GM21367 (cell line): ENCODE results near the gene FBLN1.
"Not testable (repeated sequence)": the region's sequence is repeated elsewhere in the genome, so short reads cannot be mapped to it uniquely, and the experiment has no call there.

ENCODE experiments used
- ATAC-seq: cut with Tn5 transposase; IDR thresholded peaks from one replicate; pipeline ENCODE4 v1.9.1; 2021; ENCODE audit not compliant: unreplicated experiment

FBLN1 gene

GRCh38 chr22:45476814-45477213, 25.9 kb upstream of the FBLN1 start:
- no peak for ATAC-seq

DNA sequence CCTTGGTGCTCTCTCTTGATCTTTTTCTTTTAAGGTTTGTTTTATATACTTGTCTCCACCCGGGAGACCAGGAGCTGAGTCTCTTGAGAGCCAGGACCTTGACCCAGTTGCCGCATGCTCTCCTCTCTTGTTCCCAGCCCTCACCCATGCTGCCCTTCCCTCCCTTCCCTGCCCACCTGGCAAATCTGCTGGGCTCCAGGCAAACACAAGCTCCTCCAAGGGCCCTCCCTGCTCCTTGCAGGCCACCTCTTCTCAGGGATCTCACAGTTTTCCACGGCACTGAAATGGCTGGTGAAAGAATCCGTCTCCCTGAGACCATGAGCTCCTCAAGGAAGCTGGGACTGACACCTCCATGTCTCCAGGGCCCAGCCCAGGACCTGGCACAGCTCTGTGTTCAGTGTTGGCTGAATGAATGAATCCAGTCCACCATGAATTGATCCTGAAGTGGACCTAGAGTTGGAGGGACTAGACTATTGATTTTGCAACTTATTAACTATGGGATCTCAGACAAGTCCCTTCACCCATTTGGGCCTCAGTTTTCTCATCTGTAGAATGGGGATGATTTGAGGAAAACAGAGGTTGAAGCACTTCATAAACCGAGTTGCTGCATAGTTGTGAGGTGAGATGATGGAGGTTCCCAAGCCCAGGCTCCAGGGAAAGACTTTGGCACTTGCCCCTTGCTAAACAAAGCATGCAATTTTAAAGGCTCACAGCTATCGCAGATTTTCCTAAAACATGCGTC, 25.1 kb upstream of the FBLN1 start:
- no peak for ATAC-seq

DNA sequence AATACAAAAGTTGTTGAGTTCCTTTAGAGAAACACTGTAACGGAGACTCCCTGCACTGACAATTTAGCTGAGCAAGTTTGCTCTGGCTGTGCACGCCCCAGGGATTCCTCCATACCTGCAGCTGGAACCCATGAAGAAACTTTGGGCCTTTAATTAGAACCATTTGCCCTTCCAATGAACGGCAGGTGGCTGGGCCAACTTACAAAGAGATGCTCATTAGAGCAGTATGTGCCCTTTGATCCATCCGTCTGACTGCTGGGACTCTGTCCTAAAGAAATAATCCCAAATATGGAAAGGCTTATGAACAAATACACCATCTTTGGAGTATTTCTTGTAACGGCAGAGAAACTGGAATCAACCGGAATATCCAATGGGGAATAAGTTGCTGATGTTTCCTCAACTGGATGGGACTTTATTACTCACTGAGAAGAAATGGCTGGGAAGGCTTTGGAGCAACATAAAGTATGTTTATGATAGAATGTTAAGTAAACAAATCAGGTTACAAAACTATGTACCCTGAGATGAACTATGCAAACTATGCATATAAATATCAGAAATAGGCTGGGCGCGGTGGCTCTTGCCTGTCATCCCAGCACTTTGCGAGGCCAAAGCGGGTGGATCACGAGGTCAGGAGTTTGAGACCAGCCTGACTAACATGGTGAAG, 24.4 kb upstream of the FBLN1 start:
- no peak for ATAC-seq

GRCh38 chr22:45480717-45481116, 22.0 kb upstream of the FBLN1 start:
- ATAC-seq: no peak

- no peak for ATAC-seq
Observed at GRCh38 chr22:45481661-45482060, 21.0 kb upstream of the FBLN1 start.

- ATAC-seq: no peak
Observed at GRCh38 chr22:45482169-45482568, 20.5 kb upstream of the FBLN1 start.

GRCh38 chr22:45483319-45483718, 19.4 kb upstream of the FBLN1 start:
- ATAC-seq: no peak

DNA sequence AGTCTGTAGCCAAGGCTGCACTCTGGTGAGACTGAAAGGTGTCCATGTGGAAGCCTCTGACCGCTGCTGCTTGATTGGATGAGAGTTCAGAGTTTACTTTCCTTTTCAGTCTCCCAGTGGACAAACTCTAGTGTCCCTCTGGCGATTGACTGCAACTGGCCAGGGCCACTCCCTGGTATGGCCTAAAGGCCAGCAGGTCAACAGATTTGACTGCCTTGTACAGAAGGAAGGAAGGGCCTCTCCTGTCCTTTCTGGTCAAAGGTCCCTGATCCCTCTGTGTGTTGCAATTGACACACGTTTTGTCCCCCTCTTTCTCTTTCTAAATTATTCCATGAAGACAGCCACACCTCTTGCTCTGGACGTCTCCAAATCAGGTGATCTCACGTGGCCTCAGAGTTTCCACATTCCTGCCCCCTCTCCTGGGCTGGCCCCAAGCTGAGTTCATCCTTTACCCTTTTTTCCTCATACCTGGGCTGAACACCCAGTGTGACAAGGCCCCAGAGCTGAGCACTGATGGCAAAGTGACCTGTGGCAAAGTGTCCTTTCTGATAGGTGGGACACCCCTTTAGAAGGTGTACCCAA, 18.7 kb upstream of the FBLN1 start:
- ATAC-seq: no peak

GRCh38 chr22:45484742-45485141, 17.9 kb upstream of the FBLN1 start:
- ATAC-seq: no peak

GRCh38 chr22:45485261-45485660, 17.4 kb upstream of the FBLN1 start:
- no peak for ATAC-seq

DNA sequence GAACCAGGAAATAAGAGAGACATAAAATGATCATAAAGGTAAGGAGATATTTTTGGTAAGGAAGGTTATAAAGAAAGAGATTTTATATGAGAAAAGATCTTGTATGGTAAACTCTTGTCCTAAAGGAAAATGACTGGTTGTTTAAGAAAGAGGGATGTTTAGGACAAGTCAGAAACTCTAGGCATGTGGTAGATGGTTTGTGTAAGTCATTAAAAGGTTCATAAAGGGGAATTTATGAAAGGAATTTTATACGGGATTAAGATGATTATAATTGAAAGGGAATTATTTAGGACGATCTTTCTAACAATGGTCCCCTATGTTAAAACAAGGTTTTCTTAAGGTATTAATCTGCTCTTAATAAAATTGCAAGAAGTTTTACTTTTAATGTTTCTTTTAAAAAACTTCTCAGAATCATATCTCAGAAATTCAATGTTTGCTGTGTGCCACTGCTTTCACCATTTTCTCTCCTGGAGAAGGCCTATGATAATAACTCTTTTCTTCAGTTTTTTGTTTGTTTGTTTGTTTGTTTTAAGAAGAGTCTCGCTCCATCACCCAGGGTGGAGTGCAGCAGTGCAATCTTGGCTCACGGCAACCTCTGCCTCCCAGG, 13.8 kb upstream of the FBLN1 start:
- ATAC-seq: no peak

GRCh38 chr22:45490836-45491235, 11.8 kb upstream of the FBLN1 start:
- ATAC-seq: no peak

DNA sequence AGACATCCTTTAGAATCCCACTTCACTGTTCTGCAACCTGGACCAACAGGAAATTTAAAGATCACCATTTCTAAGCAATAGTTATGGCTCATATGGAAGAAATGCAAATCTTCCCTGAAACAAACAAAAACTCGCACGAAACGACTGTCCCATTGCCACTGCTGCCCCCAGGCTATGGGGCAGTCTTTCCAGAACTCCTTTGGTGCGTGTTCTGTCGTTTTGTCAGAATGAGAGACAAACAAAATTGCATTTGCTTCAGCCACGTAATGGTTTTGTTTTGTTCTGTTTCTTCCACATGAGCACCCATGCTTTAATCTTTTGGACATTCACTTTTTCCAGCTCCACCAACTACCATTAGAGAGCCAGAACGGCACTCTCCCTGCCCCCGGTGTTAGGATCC, 10.8 kb upstream of the FBLN1 start:
- no peak for ATAC-seq

- no peak for ATAC-seq
Observed at GRCh38 chr22:45493286-45493771, 9.4 kb upstream of the FBLN1 start.

DNA sequence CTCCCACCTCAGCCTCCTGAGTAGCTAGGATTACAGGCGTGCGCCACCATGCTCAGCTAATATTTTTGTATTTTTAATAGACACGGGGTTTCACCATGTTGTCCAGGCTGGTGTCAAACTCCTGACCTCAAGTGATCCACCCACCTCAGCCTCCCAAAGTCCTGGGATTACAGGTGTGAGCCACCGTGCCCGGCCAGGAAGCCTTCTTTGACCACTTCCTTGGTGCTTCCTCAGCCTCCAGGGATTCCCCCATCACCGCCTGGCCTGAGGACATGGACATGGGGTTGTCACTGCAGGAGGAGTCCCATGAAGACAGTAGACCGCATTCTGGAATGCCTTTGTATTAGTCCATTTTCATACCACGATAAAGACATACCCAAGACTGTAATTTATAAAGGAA, 8.4 kb upstream of the FBLN1 start:
- not testable (repeated sequence) for ATAC-seq

DNA sequence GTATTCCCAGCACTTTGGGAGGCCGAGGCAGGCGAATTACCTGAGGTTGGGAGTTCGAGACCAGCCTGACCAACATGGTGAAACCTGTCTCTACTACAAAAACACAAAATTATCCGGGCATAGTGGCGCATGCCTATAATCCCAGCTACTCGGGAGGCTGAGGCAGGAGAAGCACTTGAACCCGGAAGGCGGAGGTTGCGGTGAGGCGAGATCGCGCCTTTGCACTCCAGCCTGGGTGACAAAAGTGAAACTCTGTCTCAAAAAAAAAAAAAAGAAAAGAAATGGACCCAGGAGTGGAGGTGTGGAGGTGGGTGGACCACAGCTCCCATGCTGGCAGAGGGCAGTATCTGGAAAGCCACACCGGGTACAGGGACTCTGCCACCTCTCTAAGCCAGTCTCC, 7.1 kb upstream of the FBLN1 start:
- ATAC-seq: not testable (repeated sequence)

DNA sequence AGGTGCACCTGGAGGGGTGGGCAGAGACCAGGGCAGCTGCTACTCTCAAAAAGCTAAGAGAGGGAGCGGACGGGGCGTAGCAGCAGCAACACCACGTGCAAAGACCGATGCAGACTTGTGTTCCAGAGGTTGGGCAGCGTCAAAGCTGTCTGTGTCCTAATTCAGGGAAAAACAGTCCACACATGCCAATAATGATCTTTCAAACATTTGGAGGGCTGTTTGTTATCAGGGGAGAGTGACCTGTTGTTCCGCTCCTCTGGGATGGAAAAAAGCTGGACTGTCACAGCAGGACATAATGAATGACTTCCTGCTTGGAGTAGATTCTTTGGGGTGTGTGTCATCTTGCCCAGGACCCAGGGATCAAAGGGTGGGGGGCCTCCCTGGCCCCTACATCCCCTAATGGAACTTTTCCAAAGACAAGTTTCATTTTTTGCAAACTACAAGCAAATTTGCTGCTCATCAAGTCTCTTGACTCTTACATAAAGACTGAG, 6.2 kb upstream of the FBLN1 start:
- ATAC-seq: no peak

DNA sequence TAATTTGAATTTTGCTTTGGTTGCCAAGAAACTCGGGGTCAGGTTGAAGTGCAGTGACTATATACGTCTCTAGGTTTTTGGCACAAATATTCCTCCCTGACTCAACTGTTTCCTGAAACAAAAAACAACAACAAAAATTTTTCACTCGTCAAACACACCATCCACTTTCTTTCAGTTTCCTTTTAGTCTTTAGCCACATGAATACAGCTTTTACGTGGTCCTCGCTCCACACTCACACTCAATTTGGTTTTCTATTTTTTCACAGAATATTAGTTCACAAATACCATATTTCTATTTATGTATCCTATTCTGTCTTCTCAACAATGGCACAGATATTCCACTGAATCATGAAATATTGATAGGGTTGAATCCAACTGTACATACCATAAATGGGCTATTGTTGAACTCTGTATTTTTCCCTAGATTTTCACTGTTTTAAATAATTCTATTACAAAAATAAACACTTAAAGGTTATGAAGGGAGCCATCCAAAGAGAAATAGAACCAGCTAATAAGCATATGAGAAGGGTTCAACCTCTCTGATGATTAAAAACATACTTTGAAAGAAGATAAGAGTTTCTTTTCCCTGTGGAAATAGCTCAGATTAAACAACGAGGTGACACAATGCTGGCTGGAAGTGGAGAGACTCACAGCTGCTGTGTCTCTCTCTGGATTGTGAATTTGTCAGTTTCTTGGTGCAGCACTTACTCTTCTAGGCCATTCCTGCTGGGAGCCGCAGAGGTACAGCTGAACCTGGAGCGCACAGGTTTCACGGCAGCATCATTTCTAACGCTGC, 5.1 kb upstream of the FBLN1 start:
- ATAC-seq: no peak

- no peak for ATAC-seq
Observed at GRCh38 chr22:45499746-45500145, 2.9 kb upstream of the FBLN1 start.

DNA sequence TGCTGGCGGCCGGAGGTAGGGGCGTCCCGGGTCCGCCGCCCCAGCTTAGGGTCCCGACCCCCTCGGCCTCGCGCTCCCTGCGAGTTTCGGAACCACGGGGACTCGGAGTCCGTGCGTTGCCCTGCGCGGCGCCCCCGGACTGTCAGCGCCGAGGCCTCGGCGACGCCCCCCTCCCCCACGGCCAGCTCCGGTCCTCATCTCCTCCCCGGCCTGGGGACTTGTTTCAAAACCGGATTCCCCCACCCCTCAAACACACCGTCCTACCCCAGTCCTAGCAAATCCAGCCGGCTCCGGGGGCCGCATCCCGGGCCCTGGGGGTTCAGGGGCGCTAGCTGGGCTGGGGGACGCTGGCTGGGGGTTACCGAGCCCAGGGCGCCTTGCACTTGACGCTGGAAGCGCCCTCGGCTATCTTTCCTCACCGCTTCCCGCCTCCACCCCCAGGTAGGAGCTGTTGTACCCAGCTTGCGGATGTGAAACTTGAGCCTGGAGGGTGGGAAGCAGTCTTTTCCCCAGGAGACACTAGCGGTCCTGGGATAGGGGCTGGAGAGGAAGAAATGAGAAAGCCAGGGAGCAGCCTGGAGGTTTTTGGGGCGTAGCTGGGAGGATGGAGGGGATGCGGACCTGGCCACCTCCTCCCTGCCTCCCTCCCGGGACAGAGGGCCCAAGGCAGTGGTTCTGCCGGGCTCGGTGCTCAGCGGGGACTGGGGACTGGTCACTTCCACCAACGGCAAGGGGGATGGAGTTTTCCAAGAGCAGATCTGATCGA, 550 bp downstream of the FBLN1 start:
- ATAC-seq: no peak
